ENCODE data around the gene FIGNL1. TPM values are rescaled to one million over a fixed set of nuclear protein-coding genes. Genes with fewer than 3 reads are reported as not detected.
A peak's percentile ranks its signal among the peaks of the same experiment; 100 is the strongest.

The FIGNL1 gene, protein sequence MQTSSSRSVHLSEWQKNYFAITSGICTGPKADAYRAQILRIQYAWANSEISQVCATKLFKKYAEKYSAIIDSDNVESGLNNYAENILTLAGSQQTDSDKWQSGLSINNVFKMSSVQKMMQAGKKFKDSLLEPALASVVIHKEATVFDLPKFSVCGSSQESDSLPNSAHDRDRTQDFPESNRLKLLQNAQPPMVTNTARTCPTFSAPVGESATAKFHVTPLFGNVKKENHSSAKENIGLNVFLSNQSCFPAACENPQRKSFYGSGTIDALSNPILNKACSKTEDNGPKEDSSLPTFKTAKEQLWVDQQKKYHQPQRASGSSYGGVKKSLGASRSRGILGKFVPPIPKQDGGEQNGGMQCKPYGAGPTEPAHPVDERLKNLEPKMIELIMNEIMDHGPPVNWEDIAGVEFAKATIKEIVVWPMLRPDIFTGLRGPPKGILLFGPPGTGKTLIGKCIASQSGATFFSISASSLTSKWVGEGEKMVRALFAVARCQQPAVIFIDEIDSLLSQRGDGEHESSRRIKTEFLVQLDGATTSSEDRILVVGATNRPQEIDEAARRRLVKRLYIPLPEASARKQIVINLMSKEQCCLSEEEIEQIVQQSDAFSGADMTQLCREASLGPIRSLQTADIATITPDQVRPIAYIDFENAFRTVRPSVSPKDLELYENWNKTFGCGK
- total RNA-seq (1 to 10 TPM; 4.0 to 6.6 (median 5.1) TPM), polyA plus RNA-seq (1 to 10 TPM; 1.7 to 4.8 TPM)
- long read RNA-seq, donor 1, partial matches to known transcripts, result 0 of 4 reads
- long read RNA-seq, donor 1, other reads (novel, unspliced or antisense), result 2 of 4 reads
- long read RNA-seq, donor 2, partial matches to known transcripts, result 0 of 5 reads
- long read RNA-seq, donor 2, other reads (novel, unspliced or antisense), result 4 of 5 reads
- long read RNA-seq, donor 3, partial matches to known transcripts, result 1 of 10 reads
- long read RNA-seq, donor 3, other reads (novel, unspliced or antisense), result 3 of 10 reads

DNA sequence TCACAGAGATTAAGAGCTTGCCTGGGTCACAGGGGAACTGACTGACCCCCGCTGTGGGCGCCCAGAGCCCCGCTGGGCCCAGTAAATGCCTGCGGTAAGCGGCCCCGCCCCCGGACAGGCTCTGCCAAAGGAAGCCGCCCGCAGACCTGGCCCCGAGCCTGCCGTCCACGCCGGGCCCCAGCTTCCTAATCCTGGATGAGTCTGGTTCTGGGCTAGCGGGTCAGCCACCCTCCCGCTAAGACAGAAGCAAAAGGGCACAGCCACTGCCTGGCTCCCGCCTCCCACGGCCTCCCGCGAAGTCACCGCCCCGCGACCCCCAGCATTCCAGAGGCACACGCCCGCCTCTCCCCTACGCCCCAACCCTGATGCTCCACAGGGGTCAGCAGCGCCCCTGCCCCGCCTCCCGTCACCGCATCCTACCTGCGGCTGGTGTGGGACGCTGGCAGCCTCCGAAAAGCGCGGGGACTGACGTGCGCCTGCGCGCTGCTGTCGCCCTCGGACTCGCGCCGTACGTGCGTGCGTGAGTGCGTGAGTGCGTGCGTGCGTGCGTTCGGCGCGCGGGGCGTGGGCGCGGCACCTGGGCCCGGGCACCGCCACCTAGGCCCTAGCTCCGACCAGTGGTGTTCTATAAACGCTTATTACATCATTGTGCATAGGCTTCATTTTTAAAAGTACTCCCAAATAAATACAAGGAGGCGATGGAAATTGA, at the start of gene FIGNL1:
TSS of gene FIGNL1 (minus strand) at position 470 of the 709 bp plus-strand sequence. CDS start 3,063 bp downstream, outside the sequence.
- WGBS, 2 donors, result 0% methylated on average over 63 of the region's 63 CpGs
- intact Hi-C loops (cut with DNase I), result no loop called here

DNA sequence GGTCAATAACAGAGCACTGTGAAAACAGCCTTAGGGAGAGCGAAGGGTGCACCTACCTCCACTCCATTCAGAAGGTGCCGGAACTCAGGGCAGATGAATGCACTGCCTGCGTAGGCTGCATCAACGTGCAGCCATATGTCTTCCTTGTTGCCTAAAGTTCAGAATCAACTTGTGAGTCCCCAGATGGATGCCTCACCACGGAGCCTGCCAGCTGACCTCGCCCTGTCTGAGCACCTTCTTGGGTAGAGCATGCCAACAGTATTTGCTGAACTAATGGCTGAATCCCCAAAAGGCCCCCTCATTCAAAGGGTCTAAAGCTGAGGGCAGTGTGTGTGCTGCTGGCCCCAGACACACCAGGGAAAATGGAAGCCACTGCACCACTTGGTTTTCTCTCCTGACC, 48.9 kb upstream of the FIGNL1 start:
- Histone ChIP-seq H3K4me1 (peaks cover 5 to 34% (median 26%) of the 10 kb centered on the region in 9 donors), H3K27me3 (peaks cover 0 to 6% (median 0%) of the 10 kb centered on the region in 7 donors), H3K4me3 (no peak overlapping the region), H3K36me3 (no peaks in the 10 kb centered on the region), H3K9me3 (no peaks in the 10 kb centered on the region), H3K27ac (no peak overlapping the region)
- WGBS, 2 donors, result 89 to 93% methylated on average over 6 of the region's 6 CpGs
- TF ChIP-seq, protein P1, sequence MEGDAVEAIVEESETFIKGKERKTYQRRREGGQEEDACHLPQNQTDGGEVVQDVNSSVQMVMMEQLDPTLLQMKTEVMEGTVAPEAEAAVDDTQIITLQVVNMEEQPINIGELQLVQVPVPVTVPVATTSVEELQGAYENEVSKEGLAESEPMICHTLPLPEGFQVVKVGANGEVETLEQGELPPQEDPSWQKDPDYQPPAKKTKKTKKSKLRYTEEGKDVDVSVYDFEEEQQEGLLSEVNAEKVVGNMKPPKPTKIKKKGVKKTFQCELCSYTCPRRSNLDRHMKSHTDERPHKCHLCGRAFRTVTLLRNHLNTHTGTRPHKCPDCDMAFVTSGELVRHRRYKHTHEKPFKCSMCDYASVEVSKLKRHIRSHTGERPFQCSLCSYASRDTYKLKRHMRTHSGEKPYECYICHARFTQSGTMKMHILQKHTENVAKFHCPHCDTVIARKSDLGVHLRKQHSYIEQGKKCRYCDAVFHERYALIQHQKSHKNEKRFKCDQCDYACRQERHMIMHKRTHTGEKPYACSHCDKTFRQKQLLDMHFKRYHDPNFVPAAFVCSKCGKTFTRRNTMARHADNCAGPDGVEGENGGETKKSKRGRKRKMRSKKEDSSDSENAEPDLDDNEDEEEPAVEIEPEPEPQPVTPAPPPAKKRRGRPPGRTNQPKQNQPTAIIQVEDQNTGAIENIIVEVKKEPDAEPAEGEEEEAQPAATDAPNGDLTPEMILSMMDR (IDR thresholded peaks at IDR 0.05), result no peak
- ATAC-seq (no peak), DNase-seq (no peak)
- intact Hi-C loops (cut with DNase I), result no loop called here

More for the DNA sequence above, at the start of gene FIGNL1:
- Histone ChIP-seq H3K4me1 (peaks cover 0 to 21% (median 14%) of the 10 kb centered on the region in 9 donors), H3K4me3 (peak within 1 kb of the TSS; percentile 33 to 87 (median 76)), H3K36me3 (peaks cover 0 to 24% (median 19%) of the 10 kb centered on the region in 9 donors), H3K9me3 (no peaks in the 10 kb centered on the region), H3K27me3 (no peaks in the 10 kb centered on the region), H3K27ac (peak within 1 kb of the TSS in 9 of 10 donors; percentile 12 to 85 (median 48))
- peak; percentile 69 to 85 for DNase-seq
- TF ChIP-seq, protein P1 (IDR thresholded peaks at IDR 0.05), result no peak
- peak; percentile 97 to 100 (median 98) for ATAC-seq

DNA sequence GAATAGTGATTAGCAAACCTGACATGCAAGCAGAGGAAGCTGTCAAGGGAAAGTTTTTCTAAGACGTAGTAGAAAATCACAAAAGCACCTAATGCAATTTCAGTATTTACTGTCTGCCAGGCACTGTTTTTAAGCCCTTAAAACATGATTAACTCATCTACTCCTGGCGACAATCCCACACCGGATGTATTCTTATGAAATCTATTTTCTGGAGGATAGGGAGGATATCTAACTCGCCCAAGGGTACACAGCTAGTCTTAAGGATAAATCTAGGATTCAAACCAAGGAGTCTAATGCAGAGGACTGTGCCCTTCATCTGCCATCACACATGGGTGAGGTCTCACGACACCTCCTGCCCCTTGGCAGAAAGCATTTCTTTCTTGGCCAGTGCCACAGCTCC, 47.8 kb upstream of the FIGNL1 start:
- H3K36me3 ChIP-seq, result no peaks in the 10 kb centered on the region
- H3K9me3 ChIP-seq, result no peaks in the 10 kb centered on the region
- H3K27ac ChIP-seq, result no peak overlapping the region
- peaks cover 0 to 6% (median 0%) of the 10 kb centered on the region in 7 donors for H3K27me3 ChIP-seq
- intact Hi-C loops (cut with DNase I), result no loop called here
- 64% methylated on average over 5 of the region's 5 CpGs for WGBS, 2 donors
- TF ChIP-seq, protein P1 (IDR thresholded peaks at IDR 0.05), result no peak
- ATAC-seq (no peak), DNase-seq (no peak)
- peaks cover 4 to 30% (median 22%) of the 10 kb centered on the region in 9 donors for H3K4me1 ChIP-seq
- no peak overlapping the region for H3K4me3 ChIP-seq
